GM23338 (cell line): ENCODE results near the gene PSMA7. TPM values are rescaled to one million over a fixed set of nuclear protein-coding genes. Genes with fewer than 3 reads are reported as not detected.

Experiments used
- ATAC-seq: fragments of 200-7000 bp; cut with Tn5 transposase; 3 replicates; pipeline ENCODE4 v1.9.1; 2020
- DNase-seq: peaks from one replicate; pipeline ENCODE4 v3.0.0-alpha.2; 2015; ENCODE audit warnings: low spot score
- H2AFZ ChIP-seq: fragments of 200-600 bp; sonication (generic); 2 replicates; pipeline ENCODE4 v1.8.0; 2016; ENCODE audit warnings: antibody characterized with exemption, mild to moderate bottlenecking, moderate library complexity
- H3F3A ChIP-seq: fragments of 200-600 bp; sonication (generic); replicated peaks from 2 replicates; pipeline ENCODE4 v1.8.0; 2017; ENCODE audit warnings: antibody characterized with exemption, mixed run types, low read depth
- H3K27ac ChIP-seq: fragments of 200-600 bp; sonication (generic); 2 replicates; pipeline ENCODE4 v1.6.1; 2016; ENCODE audit warnings: low read depth
- H3K27me3 ChIP-seq: fragments of 200-600 bp; sonication (generic); 2 replicates; pipeline ENCODE4 v1.8.0; 2016; ENCODE audit warnings: mild to moderate bottlenecking, mixed run types, moderate library complexity; ENCODE audit not compliant: insufficient read depth
- H3K36me3 ChIP-seq: fragments of 200-600 bp; sonication (generic); 2 replicates; pipeline ENCODE4 v1.8.0; 2016; ENCODE audit warnings: mild to moderate bottlenecking; ENCODE audit not compliant: insufficient read depth
- H3K4me1 ChIP-seq: fragments of 200-600 bp; sonication (generic); 2 replicates; pipeline ENCODE4 v1.8.0; 2016; ENCODE audit warnings: mild to moderate bottlenecking, moderate library complexity; ENCODE audit not compliant: insufficient read depth
- H3K4me2 ChIP-seq: fragments of 200-600 bp; sonication (generic); 2 replicates; pipeline ENCODE4 v1.7.1; 2017; ENCODE audit warnings: mixed run types
- H3K4me3 ChIP-seq: fragments of 200-600 bp; sonication (generic); 2 replicates; pipeline ENCODE4 v1.6.1; 2016; ENCODE audit warnings: mixed run types
- H3K79me2 ChIP-seq: fragments of 200-600 bp; sonication (generic); replicated peaks from 2 replicates; pipeline ENCODE4 v1.8.0; 2017; ENCODE audit warnings: mild to moderate bottlenecking; ENCODE audit not compliant: insufficient read depth
- H3K9me2 ChIP-seq: fragments of 200-600 bp; sonication (generic); 2 replicates; pipeline ENCODE4 v1.8.0; 2017; ENCODE audit not compliant: insufficient read depth
- H4K20me1 ChIP-seq: fragments of 200-600 bp; sonication (generic); replicated peaks from 2 replicates; pipeline ENCODE4 v1.8.0; 2017; ENCODE audit warnings: mild to moderate bottlenecking; ENCODE audit not compliant: insufficient read depth
- H3K27ac Mint-ChIP-seq: 2 replicates; pipeline ENCODE4 v1.8.0; 2020; ENCODE audit warnings: inconsistent platforms, mild to moderate bottlenecking, moderate library complexity, mixed read lengths
- H3K27me3 Mint-ChIP-seq: 3 replicates; pipeline ENCODE4 v1.8.0; 2022; ENCODE audit warnings: low read depth, mild to moderate bottlenecking, moderate library complexity, mixed read lengths, inconsistent platforms; ENCODE audit not compliant: insufficient read depth, poor library complexity
- H3K36me3 Mint-ChIP-seq: 3 replicates; pipeline ENCODE4 v1.8.0; 2021; ENCODE audit warnings: low read depth, mild to moderate bottlenecking, inconsistent platforms, moderate library complexity, mixed read lengths
- H3K4me1 Mint-ChIP-seq: 3 replicates; pipeline ENCODE4 v1.8.0; 2020; ENCODE audit warnings: mild to moderate bottlenecking, inconsistent platforms, mixed read lengths
- H3K4me3 Mint-ChIP-seq: 3 replicates; pipeline ENCODE4 v1.8.0; 2021; ENCODE audit warnings: moderate library complexity, mild to moderate bottlenecking, inconsistent platforms, mixed read lengths
- H3K9me3 Mint-ChIP-seq: 3 replicates; pipeline ENCODE4 v1.8.0; 2020; ENCODE audit warnings: moderate library complexity, mild to moderate bottlenecking, inconsistent platforms, mixed read lengths
- CREB1 ChIP-seq: fragments of 250-450 bp; sonication (Bioruptor Pico); IDR thresholded peaks from 2 replicates; pipeline ENCODE4 v1.5.0; 2020; ENCODE audit warnings: low read depth, mild to moderate bottlenecking, moderate library complexity
- CTCF ChIP-seq, 2 experiments: fragments of 200-600 bp in 1 of 2; sonication (generic) in 1 of 2; conservative IDR thresholded peaks; 2 replicates each; pipeline versions ENCODE4 v1.5.1 to v1.6.1; 2016 to 2017; ENCODE audit warnings: antibody characterized with exemption in 2 of 2, low read depth in 2 of 2, mild to moderate bottlenecking in 2 of 2, moderate library complexity in 1 of 2
- EZH2 ChIP-seq: fragments of 200-600 bp; sonication (generic); IDR thresholded peaks from one replicate; pipeline ENCODE4 v1.8.0; 2017; ENCODE audit warnings: antibody characterized with exemption, mild to moderate bottlenecking, low read depth; ENCODE audit not compliant: unreplicated experiment
- EZH2phosphoT487 ChIP-seq: fragments of 200-600 bp; sonication (generic); IDR thresholded peaks from one replicate; pipeline ENCODE4 v1.8.1; 2018; ENCODE audit warnings: antibody characterized with exemption; ENCODE audit not compliant: unreplicated experiment
- JUNB ChIP-seq: IDR thresholded peaks from one replicate; pipeline ENCODE4 v1.6.1; 2016; ENCODE audit warnings: antibody characterized with exemption; ENCODE audit not compliant: unreplicated experiment
- NANOG ChIP-seq: IDR thresholded peaks from 2 replicates; pipeline ENCODE4 v1.6.1; 2016; ENCODE audit warnings: antibody characterized with exemption, borderline replicate concordance
- POLR2AphosphoS5 ChIP-seq: IDR thresholded peaks from 2 replicates; pipeline ENCODE4 v1.6.1; 2016; ENCODE audit warnings: antibody characterized with exemption, low read depth
- REST ChIP-seq: IDR thresholded peaks from one replicate; pipeline ENCODE4 v1.6.1; 2018; ENCODE audit warnings: antibody characterized with exemption; ENCODE audit not compliant: unreplicated experiment
- polyA plus RNA-seq: library from polyadenylated mRNA; unstranded; fragments of >200 nt; fragmentation: Nextera tagmentation; extraction: Ambion mirVana; gene quantifications from 2 replicates; pipeline ENCODE4 v1.2.1, GENCODE V29; 2016
- total RNA-seq: library from RNA; depleted of rRNA; stranded (reverse); fragments of >200 nt; shearing (Covaris generic); gene quantifications from 2 replicates; pipeline ENCODE4 v1.2.3, GENCODE V29; 2014
- TF ChIP-seq, protein P1 (sequence below): IDR thresholded peaks from 2 replicates; pipeline ENCODE4 v1.6.1; 2016; ENCODE audit warnings: antibody characterized with exemption
- TF ChIP-seq, protein P2 (sequence below): fragments of 250-450 bp; sonication (Bioruptor Pico); IDR thresholded peaks from 2 replicates; pipeline ENCODE4 v1.5.0; 2020; ENCODE audit warnings: mild to moderate bottlenecking, moderate library complexity

PSMA7 gene
- total and polyA plus RNA-seq, 2 experiments from 2014 or later = 357 to 628 TPM

DNA sequence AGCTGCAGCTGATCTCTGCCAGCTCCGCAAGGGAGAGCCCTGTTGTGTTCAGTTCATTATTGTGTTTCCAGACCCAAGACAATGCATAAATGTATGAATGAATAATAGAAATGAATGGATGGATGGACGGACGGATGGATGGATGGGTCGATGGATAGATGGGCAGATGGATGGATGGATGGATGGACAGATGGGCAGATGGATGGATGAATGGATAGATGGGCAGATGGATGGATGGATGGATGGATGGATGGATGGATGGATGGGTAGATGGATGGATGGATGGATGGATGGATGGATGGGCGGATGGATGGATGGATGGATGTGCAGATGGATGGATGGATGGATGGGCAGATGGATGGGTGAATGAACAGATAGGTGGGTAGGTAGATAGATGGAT, 37.6 kb downstream of the PSMA7 start:
- Mint-ChIP-seq H3K27me3 (peaks cover 14% of the 10 kb centered on the region), H3K36me3 (peaks cover 18% of the 10 kb centered on the region), H3K4me1 (peaks cover 8% of the 10 kb centered on the region), H3K4me3 (no peak overlapping the region), H3K27ac (no peak overlapping the region), H3K9me3 (peaks cover 45% of the 10 kb centered on the region)
- DNase-seq (no peak), ATAC-seq (no peak)
- Histone ChIP-seq H3K9me2 (no peaks in the 10 kb centered on the region), H3F3A (no peaks in the 10 kb centered on the region), H3K4me2 (no peak overlapping the region), H4K20me1 (no peaks in the 10 kb centered on the region), H3K27ac (no peak overlapping the region), H3K79me2 (no peaks in the 10 kb centered on the region), H3K27me3 (no peaks in the 10 kb centered on the region), H3K4me3 (no peak overlapping the region), H2AFZ (no peak overlapping the region), H3K36me3 (no peaks in the 10 kb centered on the region), H3K4me1 (no peaks in the 10 kb centered on the region)
- no peak for TF ChIP-seq EZH2phosphoT487
- no peak for TF ChIP-seq EZH2
- TF ChIP-seq CTCF (conservative IDR thresholded peaks at IDR 0.05; ENCODE audit: low read depth in 2 of 2) = no peak
- no peak for TF ChIP-seq POLR2AphosphoS5
- TF ChIP-seq NANOG = no peak
- TF ChIP-seq JUNB = no peak
- TF ChIP-seq CREB1 = no peak
- TF ChIP-seq REST = no peak
- TF ChIP-seq, protein P1, sequence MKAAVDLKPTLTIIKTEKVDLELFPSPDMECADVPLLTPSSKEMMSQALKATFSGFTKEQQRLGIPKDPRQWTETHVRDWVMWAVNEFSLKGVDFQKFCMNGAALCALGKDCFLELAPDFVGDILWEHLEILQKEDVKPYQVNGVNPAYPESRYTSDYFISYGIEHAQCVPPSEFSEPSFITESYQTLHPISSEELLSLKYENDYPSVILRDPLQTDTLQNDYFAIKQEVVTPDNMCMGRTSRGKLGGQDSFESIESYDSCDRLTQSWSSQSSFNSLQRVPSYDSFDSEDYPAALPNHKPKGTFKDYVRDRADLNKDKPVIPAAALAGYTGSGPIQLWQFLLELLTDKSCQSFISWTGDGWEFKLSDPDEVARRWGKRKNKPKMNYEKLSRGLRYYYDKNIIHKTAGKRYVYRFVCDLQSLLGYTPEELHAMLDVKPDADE = no peak

DNA sequence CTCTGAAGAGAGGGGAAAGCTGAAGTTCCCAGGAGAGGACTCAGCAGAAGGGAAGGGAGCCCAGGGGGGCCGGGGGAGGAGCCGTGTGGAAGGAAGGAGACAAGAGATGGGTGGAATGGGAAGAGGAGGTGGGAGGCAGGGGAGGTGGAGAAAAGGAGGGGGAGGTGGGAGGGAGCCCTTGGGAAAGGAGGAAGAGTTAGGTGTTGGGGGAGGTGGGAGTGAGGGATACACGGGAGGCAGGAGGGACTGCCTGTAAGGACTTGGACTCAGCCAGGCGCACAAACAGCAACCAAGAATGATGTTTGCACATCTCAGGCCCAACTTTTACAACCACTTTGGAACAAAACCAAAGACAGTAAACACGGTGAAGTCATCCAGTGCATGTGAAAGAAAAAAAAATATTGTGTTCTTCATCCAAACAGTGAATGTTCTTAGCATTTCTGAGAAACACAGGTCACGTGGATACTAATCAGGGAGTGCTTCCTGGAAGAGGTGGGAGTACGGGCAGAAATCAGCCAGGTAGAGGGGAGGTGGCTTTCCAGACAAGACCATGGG, 38.3 kb downstream of the PSMA7 start:
- no peak overlapping the region for H2AFZ ChIP-seq
- no peaks in the 10 kb centered on the region for H3F3A ChIP-seq
- peak; percentile 52 for ATAC-seq
- H3K79me2 ChIP-seq = no peaks in the 10 kb centered on the region
- no peak overlapping the region for H3K27ac ChIP-seq
- Mint-ChIP-seq H3K27ac (no peak overlapping the region), H3K9me3 (peaks cover 39% of the 10 kb centered on the region), H3K4me3 (no peak overlapping the region), H3K27me3 (peaks cover 19% of the 10 kb centered on the region), H3K4me1 (peaks cover 8% of the 10 kb centered on the region), H3K36me3 (peaks cover 13% of the 10 kb centered on the region)
- no peaks in the 10 kb centered on the region for H3K27me3 ChIP-seq
- H3K9me2 ChIP-seq = no peaks in the 10 kb centered on the region
- H4K20me1 ChIP-seq = no peaks in the 10 kb centered on the region
- H3K4me3 ChIP-seq = no peak overlapping the region
- H3K4me2 ChIP-seq = no peak overlapping the region
- H3K4me1 ChIP-seq = no peaks in the 10 kb centered on the region
- DNase-seq = no peak
- no peaks in the 10 kb centered on the region for H3K36me3 ChIP-seq
- TF ChIP-seq, protein P2, sequence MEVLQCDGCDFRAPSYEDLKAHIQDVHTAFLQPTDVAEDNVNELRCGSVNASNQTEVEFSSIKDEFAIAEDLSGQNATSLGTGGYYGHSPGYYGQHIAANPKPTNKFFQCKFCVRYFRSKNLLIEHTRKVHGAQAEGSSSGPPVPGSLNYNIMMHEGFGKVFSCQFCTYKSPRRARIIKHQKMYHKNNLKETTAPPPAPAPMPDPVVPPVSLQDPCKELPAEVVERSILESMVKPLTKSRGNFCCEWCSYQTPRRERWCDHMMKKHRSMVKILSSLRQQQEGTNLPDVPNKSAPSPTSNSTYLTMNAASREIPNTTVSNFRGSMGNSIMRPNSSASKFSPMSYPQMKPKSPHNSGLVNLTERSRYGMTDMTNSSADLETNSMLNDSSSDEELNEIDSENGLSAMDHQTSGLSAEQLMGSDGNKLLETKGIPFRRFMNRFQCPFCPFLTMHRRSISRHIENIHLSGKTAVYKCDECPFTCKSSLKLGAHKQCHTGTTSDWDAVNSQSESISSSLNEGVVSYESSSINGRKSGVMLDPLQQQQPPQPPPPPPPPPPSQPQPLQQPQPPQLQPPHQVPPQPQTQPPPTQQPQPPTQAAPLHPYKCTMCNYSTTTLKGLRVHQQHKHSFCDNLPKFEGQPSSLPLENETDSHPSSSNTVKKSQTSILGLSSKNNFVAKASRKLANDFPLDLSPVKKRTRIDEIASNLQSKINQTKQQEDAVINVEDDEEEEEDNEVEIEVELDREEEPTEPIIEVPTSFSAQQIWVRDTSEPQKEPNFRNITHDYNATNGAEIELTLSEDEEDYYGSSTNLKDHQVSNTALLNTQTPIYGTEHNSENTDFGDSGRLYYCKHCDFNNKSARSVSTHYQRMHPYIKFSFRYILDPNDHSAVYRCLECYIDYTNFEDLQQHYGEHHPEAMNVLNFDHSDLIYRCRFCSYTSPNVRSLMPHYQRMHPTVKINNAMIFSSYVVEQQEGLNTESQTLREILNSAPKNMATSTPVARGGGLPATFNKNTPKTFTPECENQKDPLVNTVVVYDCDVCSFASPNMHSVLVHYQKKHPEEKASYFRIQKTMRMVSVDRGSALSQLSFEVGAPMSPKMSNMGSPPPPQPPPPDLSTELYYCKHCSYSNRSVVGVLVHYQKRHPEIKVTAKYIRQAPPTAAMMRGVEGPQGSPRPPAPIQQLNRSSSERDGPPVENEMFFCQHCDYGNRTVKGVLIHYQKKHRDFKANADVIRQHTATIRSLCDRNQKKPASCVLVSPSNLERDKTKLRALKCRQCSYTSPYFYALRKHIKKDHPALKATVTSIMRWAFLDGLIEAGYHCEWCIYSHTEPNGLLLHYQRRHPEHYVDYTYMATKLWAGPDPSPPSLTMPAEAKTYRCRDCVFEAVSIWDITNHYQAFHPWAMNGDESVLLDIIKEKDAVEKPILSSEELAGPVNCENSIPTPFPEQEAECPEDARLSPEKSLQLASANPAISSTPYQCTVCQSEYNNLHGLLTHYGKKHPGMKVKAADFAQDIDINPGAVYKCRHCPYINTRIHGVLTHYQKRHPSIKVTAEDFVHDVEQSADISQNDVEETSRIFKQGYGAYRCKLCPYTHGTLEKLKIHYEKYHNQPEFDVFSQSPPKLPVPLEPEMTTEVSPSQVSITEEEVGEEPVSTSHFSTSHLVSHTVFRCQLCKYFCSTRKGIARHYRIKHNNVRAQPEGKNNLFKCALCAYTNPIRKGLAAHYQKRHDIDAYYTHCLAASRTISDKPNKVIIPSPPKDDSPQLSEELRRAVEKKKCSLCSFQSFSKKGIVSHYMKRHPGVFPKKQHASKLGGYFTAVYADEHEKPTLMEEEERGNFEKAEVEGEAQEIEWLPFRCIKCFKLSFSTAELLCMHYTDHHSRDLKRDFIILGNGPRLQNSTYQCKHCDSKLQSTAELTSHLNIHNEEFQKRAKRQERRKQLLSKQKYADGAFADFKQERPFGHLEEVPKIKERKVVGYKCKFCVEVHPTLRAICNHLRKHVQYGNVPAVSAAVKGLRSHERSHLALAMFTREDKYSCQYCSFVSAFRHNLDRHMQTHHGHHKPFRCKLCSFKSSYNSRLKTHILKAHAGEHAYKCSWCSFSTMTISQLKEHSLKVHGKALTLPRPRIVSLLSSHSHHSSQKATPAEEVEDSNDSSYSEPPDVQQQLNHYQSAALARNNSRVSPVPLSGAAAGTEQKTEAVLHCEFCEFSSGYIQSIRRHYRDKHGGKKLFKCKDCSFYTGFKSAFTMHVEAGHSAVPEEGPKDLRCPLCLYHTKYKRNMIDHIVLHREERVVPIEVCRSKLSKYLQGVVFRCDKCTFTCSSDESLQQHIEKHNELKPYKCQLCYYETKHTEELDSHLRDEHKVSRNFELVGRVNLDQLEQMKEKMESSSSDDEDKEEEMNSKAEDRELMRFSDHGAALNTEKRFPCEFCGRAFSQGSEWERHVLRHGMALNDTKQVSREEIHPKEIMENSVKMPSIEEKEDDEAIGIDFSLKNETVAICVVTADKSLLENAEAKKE (CRISPR knock-in tag) = no peak
- TF ChIP-seq EZH2phosphoT487 = no peak
